Stimulated activated CD8-positive, alpha-beta memory T cell treated with anti-CD3 and anti-CD28 coated beads, Interleukin-4, amount 100 ng/mL, for 1 hour (primary cell): ENCODE results near the gene RFC2.

Source experiments
- DNase-seq, 2 donors: peaks; one replicate each; pipeline ENCODE4 v3.0.0-alpha.2; 2020; ENCODE audit warnings: low read depth in 2 of 2, low spot score in 1 of 2

The RFC2 gene

DNA sequence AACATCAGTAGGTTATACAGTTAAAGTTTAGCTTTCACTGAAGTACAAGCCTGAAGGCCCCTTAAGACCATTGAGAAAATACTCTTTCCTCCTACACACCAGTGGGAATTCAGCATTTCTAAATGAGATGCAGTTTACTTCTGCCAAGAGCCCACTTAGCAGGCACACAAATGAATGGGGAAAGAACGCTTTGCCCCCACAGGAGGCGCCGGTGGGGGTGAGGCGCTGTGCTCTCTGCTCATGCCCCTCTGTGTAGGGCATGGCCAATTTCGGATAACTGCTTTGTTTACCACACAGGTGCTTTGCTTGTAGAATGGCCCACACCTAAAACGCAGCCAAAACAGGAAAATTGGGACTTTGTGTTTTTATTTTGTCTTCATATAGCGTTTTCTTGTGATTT lies 60.3 kb downstream of the RFC2 start:
- DNase-seq, result no peak

DNA sequence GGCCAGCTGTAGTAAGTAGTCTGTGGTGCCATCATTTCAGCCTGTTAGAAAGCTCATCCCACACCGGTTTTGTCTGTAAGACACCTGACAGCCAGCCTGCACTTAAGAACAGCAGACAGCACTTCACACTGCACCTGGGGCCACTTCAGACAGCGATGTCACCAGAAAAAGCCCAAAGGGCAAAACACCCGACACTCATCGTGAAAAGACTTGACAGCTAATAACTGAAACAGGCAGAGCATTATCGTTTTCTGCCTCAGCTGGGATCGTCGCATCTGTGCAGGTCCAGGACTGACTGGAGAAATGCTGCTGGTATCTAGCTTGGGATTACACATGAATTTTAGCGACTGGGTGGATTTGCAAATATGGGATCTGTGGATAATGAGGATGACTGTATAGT lies 61.1 kb downstream of the RFC2 start:
- no peak for DNase-seq

DNA sequence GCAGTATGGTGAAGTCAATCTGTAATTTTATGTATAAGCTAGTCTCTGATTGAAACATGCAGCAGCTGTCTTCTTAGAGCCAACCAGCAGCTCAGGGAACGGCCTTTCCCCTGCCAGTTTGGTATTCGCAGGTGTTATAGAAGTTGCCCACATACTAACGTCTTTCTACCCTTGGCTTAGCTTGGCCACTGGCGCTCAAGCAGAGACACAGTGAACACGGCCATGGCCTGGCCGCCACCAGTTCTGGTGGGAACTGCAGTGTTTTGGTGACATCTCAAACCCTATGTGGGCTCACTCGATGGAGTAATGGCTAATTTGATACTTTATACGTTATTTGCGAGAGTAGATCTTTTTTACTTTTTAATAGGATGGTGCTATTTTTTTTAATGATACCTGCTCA lies 63.0 kb downstream of the RFC2 start:
- no peak for DNase-seq

DNA sequence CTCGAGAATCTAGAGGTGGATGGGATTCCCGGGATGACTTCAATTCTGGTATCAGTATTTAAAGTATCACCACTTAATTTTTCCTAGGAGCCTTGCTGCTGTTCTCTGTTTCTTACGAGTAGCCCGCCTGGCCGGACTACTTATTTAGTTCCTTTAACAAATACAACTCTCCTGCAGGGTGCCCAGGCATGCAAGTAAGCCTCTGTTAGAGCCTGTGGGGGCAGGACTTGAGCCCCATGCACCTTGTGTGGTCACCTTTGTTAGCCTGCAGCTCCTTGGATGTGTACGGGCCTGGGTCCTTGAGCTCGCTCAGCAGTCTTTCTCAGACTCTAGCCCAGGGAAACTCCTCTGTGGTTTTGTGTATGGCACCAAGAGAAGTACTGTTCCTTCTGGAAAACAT lies 63.9 kb downstream of the RFC2 start:
- DNase-seq, result no peak

DNA sequence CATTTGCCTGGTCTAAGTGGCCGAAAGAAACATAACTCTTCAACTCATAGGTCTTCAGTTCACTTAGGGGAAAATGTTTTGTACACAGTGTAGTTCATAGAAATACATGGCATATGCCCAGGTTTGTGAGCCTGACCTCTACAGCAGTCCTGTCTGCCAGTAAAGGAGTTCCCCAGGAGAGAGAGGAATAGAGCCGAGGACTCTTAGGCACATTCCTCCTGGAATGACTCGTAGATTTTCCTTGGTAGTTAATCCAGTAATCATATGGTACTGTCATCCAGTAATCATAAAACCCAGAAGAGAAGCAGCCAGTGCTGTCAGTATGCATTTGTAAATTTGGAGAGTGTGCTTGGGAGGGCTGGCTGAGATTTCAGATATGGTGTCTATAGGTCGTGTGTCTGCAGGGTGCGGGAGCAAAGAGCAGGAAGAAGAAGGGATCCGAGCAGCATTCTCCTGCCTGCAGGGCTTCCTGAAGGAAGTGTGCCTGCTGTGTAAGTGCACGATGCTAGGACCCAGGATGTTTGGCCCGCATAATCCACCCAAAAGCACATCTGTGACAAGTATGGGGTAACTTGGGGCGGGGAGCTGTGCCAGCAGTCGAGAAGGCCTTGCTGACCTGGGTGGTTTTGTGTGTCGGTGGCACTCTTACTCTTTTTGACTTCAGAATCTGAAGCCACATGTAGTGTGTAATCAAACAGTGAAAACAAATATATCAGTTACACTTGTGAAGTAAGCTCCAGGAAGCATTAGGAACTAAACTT lies 66.1 kb downstream of the RFC2 start:
- no peak for DNase-seq

DNA sequence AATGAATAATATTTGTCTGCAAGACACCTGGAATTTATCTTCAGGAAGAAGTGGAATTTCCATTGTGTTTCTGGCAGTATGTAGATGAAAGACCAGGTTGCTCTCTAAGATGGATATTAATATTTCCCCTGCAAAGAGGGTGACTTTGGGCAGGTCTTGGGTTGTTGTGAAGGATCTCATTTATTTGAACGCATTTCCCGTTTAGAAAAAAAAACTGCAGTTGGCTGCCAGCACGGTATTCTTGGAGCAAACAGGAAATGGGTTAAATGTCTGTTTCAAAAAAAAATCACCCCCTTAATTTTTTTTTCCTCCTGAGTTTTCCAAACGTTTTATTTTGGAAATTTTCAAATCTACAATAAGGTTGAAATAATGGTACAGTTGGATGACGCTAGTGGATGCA lies 68.6 kb downstream of the RFC2 start:
- no peak for DNase-seq

DNA sequence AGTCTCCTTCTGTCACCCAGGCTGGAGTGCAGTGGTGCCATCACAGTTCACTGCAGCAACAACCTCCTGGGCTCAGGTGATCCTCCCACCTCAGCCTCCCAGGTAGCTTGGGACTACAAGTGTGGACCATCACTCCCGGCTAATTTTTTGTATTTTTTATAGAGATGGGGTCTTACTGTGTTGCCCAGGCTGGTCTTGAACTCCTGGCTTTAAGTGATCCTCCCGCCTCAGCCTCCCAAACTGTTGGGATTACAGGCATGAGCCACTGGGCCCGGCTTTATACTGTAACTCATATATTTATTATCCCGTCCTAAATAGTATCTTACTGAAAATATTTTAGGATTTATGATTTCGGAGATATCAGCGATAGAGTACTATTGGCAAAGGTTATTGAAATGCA lies 69.2 kb downstream of the RFC2 start:
- no peak for DNase-seq

DNA sequence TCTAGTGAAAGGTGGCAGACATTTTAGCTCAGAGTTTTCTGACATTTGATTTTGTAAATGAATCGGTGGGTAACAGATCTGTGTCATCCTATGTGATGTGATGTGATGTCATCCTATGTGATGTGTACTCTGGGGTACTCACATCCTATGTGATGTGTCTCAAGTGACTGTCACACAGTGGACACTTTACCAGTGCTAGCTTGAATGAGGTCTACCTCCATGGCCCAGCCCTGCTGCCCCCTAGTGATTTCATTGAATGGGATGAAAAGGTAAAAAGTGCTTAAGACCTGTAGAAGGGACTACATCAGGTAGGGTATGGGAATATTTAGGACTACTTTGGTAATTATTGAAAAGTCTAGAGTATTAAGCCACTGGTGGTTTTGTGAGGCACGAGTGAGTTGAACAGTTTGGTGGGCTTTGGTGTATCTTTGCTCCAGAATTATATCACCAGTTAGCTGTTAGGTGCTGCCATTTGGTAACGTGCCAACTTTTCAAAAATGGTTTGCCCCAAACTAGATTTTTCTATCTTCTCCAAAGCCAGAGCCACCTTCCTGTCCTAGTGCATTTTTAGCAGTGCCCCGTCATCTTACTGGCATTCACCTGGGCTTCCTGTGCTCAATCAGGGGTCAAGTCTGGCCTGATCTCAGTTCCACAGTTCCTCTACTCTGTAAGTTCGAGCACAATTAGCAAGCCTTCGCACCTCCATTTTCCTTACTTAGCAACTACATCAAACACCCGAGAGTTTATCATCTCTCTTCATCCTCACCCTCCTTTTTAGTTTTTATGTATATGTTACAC lies 70.3 kb downstream of the RFC2 start:
- no peak for DNase-seq

DNA sequence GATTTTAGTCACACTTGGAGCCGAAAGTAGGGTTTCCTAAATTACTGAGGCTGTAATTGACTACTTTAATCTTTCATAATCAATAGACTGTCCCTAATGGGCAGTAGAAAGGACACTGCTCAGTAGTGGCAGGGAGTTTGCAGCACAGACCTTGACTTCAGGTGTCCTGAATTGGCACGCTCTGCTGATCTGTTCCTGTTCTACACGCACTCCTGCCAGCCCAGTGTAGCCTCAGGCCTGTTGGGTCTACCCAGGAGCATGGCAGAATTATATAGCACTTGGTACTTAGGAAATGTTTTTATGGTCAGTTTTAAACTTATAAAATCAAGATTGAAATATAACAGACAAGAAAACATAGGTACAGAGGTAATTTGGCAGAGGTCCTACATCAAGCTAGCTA lies 71.1 kb downstream of the RFC2 start:
- DNase-seq, result no peak

DNA sequence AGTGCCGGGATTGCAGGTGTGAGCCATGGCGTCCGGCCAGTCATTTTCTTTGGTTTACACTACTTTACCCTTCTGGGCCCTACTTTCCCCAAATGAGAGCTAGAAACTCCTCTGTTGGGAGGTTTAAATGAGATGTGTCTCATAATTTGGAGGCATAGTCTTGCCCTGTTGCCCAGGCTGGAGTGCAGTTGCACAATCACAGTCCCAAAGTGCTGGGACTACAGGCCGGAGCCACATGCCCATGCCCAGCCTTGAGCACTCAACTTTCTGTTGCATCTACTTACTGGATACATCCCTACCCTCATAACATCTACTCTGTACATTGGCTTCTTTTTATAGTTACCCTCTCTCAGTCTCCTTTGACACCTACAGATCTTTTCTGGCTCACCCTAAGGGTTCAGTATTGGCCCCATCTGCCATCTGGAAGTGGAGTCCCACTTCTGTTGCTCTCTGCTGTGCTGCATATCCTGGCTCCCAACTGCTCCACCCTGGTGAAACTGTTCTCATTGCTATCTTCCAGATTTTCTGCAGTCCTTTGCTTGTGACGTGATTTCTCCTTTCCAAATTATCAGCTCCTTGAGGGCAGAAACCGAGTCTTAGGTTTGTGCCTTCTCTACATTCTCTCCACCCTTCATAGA lies 71.6 kb downstream of the RFC2 start:
- DNase-seq, result no peak

DNA sequence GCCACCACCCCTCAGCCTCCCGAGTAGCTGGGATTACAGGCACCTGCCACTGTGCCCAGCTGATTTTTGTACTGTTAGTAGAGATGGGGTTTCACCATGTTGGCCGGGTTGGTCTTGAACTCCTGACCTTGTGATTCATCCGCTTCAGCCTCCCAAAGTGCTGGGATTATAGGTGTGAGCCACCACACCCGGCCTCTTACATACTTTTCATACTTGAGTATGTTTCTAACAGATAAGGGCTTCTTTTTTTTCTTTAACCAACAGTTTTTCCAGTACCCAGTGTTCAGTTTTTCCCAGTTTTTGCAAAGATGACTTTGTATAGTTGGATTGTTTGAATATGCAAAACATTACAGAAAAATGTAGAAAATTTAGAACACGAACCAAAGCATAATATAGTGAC lies 72.4 kb downstream of the RFC2 start:
- no peak for DNase-seq
